ENCODE measurements around the gene CYP2W1. TPM values are rescaled to one million over a fixed set of nuclear protein-coding genes. Genes with fewer than 3 reads are reported as not detected.

Gene CYP2W1
- total and polyA plus RNA-seq, 2 experiments from 2014 or later, result not detected

GRCh38 chr7:1009747-1010146 lies 26.8 kb downstream of the CYP2W1 start:
- DNase-seq, result no peak
- H3K36me3 ChIP-seq (ENCODE audit: low read depth), result no peaks in the 10 kb centered on the region
- no peaks in the 10 kb centered on the region for H3K9me3 ChIP-seq (ENCODE audit: low read depth)
- no peak overlapping the region for H3K4me3 ChIP-seq
- no peaks in the 10 kb centered on the region for H4K20me1 ChIP-seq (ENCODE audit: insufficient read depth)
- no peak overlapping the region for H3K27ac ChIP-seq
- H3K9me2 ChIP-seq (ENCODE audit: insufficient read depth), result no peaks in the 10 kb centered on the region
- 97 to 98% methylated on average over 19 to 22 of the region's 22 CpGs for WGBS, 2 experiments (ENCODE audit: low coverage in 1 of 2, low lambda C conversion rate in 2 of 2, missing lambda C conversion rate in 2 of 2)
- no peaks in the 10 kb centered on the region for H3K79me2 ChIP-seq (ENCODE audit: insufficient read depth)
- H3K27me3 ChIP-seq (replicated peaks; ENCODE audit: insufficient read depth), result no peaks in the 10 kb centered on the region
- H2AFZ ChIP-seq, result no peak overlapping the region
- in situ Hi-C loops (cut with MboI), result no loop called here
- H3K9ac ChIP-seq, result no peak overlapping the region
- TF ChIP-seq EZH2phosphoT487 (IDR thresholded peaks at IDR 0.05; ENCODE audit: insufficient read depth, low read depth), result no peak
- TF ChIP-seq EZH2 (IDR thresholded peaks at IDR 0.05; ENCODE audit: insufficient read depth, poor library complexity, severe bottlenecking), result no peak
- no peaks in the 10 kb centered on the region for H3F3A ChIP-seq (ENCODE audit: insufficient read depth)
- no peak overlapping the region for H3K4me2 ChIP-seq (ENCODE audit: unreplicated experiment)
- H3K4me1 ChIP-seq (ENCODE audit: insufficient read depth), result no peaks in the 10 kb centered on the region

- in situ Hi-C loops (cut with MboI), result no loop called here
- Histone ChIP-seq H3K4me2 (ENCODE audit: unreplicated experiment) (no peak overlapping the region), H3K4me1 (ENCODE audit: insufficient read depth) (no peaks in the 10 kb centered on the region), H4K20me1 (ENCODE audit: insufficient read depth) (no peaks in the 10 kb centered on the region), H3K9me3 (ENCODE audit: low read depth) (no peaks in the 10 kb centered on the region), H3K9ac (no peak overlapping the region), H3K4me3 (no peak overlapping the region), H3K36me3 (ENCODE audit: low read depth) (no peaks in the 10 kb centered on the region), H3F3A (ENCODE audit: insufficient read depth) (no peaks in the 10 kb centered on the region), H3K27me3 (replicated peaks; ENCODE audit: insufficient read depth) (no peaks in the 10 kb centered on the region), H2AFZ (no peak overlapping the region), H3K9me2 (ENCODE audit: insufficient read depth) (no peaks in the 10 kb centered on the region), H3K27ac (no peak overlapping the region), H3K79me2 (ENCODE audit: insufficient read depth) (peaks cover 1% of the 10 kb centered on the region; the same call in 1 of the 2 replicates)
- TF ChIP-seq EZH2phosphoT487 (IDR thresholded peaks at IDR 0.05; ENCODE audit: insufficient read depth, low read depth), result no peak
- TF ChIP-seq EZH2 (IDR thresholded peaks at IDR 0.05; ENCODE audit: insufficient read depth, poor library complexity, severe bottlenecking), result no peak
- WGBS, 2 experiments (ENCODE audit: low coverage in 1 of 2, low lambda C conversion rate in 2 of 2, missing lambda C conversion rate in 2 of 2), result 87 to 97% methylated on average over 12 to 13 of the region's 13 CpGs
- DNase-seq, result no peak
Observed at GRCh38 chr7:1010226-1010625, 27.2 kb downstream of the CYP2W1 start.

- no peak overlapping the region for H3K9ac ChIP-seq
- H3K27ac ChIP-seq, result no peak overlapping the region
- no peaks in the 10 kb centered on the region for H3F3A ChIP-seq (ENCODE audit: insufficient read depth)
- H3K27me3 ChIP-seq (replicated peaks; ENCODE audit: insufficient read depth), result no peaks in the 10 kb centered on the region
- H4K20me1 ChIP-seq (ENCODE audit: insufficient read depth), result no peaks in the 10 kb centered on the region
- no peak overlapping the region for H3K4me2 ChIP-seq (ENCODE audit: unreplicated experiment)
- TF ChIP-seq EZH2 (IDR thresholded peaks at IDR 0.05; ENCODE audit: insufficient read depth, poor library complexity, severe bottlenecking) (no peak), EZH2phosphoT487 (IDR thresholded peaks at IDR 0.05; ENCODE audit: insufficient read depth, low read depth) (no peak)
- H2AFZ ChIP-seq, result no peak overlapping the region
- no peaks in the 10 kb centered on the region for H3K9me3 ChIP-seq (ENCODE audit: low read depth)
- H3K36me3 ChIP-seq (ENCODE audit: low read depth), result no peaks in the 10 kb centered on the region
- no peaks in the 10 kb centered on the region for H3K9me2 ChIP-seq (ENCODE audit: insufficient read depth)
- peaks cover 3% of the 10 kb centered on the region; the same call in 1 of the 2 replicates for H3K79me2 ChIP-seq (ENCODE audit: insufficient read depth)
- in situ Hi-C loops (cut with MboI), result no loop called here
- no peak overlapping the region for H3K4me3 ChIP-seq
- no peaks in the 10 kb centered on the region for H3K4me1 ChIP-seq (ENCODE audit: insufficient read depth)
- no peak for DNase-seq
- WGBS, 2 experiments (ENCODE audit: low coverage in 1 of 2, low lambda C conversion rate in 2 of 2, missing lambda C conversion rate in 2 of 2), result 86 to 90% methylated on average over 13 of the region's 13 CpGs
Observed at GRCh38 chr7:1011297-1012003, 28.5 kb downstream of the CYP2W1 start.

- H3K27me3 ChIP-seq (replicated peaks; ENCODE audit: insufficient read depth), result no peaks in the 10 kb centered on the region
- 94% methylated on average over 31 to 32 of the region's 32 CpGs for WGBS, 2 experiments (ENCODE audit: low coverage in 1 of 2, low lambda C conversion rate in 2 of 2, missing lambda C conversion rate in 2 of 2)
- DNase-seq, result no peak
- H3K9me2 ChIP-seq (ENCODE audit: insufficient read depth), result no peaks in the 10 kb centered on the region
- no peaks in the 10 kb centered on the region for H3F3A ChIP-seq (ENCODE audit: insufficient read depth)
- no peaks in the 10 kb centered on the region for H3K4me1 ChIP-seq (ENCODE audit: insufficient read depth)
- no peak overlapping the region for H3K27ac ChIP-seq
- no peak overlapping the region for H3K4me2 ChIP-seq (ENCODE audit: unreplicated experiment)
- no peak overlapping the region for H2AFZ ChIP-seq
- TF ChIP-seq EZH2phosphoT487 (IDR thresholded peaks at IDR 0.05; ENCODE audit: insufficient read depth, low read depth) (no peak), EZH2 (IDR thresholded peaks at IDR 0.05; ENCODE audit: insufficient read depth, poor library complexity, severe bottlenecking) (no peak)
- no peak overlapping the region for H3K4me3 ChIP-seq
- H3K36me3 ChIP-seq (ENCODE audit: low read depth), result no peaks in the 10 kb centered on the region
- H4K20me1 ChIP-seq (ENCODE audit: insufficient read depth), result no peaks in the 10 kb centered on the region
- no peak overlapping the region for H3K9ac ChIP-seq
- H3K9me3 ChIP-seq (ENCODE audit: low read depth), result no peaks in the 10 kb centered on the region
- in situ Hi-C loops (cut with MboI), result no loop called here
- peaks cover 3% of the 10 kb centered on the region; the same call in 1 of the 2 replicates for H3K79me2 ChIP-seq (ENCODE audit: insufficient read depth)
Observed at GRCh38 chr7:1012004-1012715, 29.2 kb downstream of the CYP2W1 start.

Measured in GM23248 (cell line).